GDM1 (cell line): Measurements from ENCODE around the gene MSH4.
"Not testable (repeated sequence)": the region's sequence is repeated elsewhere in the genome, so short reads cannot be mapped to it uniquely, and the experiment has no call there.

Experiments
- DNase-seq: peaks from one replicate; lab custom pipeline; 2025; lab: John Stamatoyannopoulos, UW

The MSH4 gene

DNA sequence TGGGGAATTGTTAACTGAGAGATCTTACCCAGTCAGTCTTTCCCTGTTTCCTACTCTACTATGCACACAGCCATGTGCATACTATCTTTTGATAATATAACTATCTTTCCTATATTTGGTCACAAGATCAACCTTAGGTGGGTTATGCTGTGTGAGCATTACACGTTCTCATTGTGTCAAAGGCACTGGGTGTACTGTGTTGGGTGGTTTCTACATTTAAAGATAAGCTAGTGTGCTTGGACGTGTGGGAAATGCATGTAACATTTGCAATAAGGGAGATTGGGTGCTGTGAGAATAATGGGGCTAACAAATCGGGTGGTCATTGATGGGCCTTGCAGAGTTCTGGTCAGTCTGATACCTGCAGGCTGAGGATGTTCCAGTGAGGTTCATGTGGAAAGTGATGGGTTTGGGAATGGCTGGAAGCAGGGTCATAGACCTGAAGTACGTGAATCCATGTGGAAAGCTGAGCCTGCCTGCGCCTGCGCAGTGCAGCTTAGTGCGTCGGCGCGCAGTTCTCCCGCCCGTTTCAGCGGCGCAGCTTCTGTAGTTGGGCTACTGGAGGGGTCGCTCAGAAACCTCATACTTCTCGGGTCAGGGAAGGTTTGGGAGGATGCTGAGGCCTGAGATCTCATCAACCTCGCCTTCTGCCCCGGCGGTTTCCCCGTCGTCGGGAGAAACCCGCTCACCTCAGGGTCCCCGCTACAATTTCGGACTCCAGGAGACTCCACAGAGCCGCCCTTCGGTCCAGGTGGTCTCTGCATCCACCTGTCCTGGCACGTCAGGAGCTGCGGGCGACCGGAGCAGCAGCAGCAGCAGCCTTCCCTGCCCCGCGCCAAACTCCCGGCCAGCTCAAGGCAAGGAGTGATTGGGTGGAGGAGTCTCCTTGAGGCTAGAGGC lies at the start of gene MSH4:
Gene MSH4 (plus strand): TSS at position 507 of the 897 bp plus-strand sequence. CDS start 104 bp downstream, at position 611.
- DNase-seq = no peak

DNA sequence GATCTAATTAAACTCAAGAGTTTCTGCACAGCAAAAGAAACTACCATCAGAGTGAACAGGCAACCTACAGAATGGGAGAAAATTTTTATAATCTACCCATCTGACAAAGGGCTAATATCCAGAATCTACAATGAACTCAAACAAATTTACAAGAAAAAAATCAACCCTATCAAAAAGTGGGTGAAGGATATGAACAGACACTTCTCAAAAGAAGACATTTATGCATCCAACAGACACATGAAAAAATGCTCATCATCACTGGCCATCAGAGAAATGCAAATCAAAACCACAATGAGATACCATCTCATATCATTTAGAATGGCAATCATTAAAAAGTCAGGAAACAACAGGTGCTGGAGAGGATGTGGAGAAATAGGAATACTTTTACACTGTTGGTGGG lies 39.5 kb upstream of the MSH4 start:
- DNase-seq = not testable (repeated sequence)

DNA sequence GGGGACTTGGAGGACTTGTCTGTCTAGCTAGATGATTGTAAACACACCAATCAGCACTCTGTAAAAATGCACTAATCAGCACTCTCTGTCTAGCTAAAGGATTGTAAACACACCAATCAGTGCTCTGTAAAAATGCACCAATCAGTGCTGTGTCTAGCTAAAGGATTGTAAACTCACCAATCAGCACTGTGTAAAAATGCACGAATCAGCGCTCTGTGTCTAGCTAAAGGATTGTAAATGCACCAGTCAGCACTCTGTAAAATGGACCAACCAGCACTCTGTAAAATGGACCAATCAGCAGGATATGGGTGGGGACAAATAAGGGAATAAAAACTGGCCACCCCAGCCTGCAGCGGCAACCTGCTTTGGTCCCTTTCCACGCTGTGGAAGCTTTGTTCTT lies 38.1 kb upstream of the MSH4 start:
- not testable (repeated sequence) for DNase-seq

DNA sequence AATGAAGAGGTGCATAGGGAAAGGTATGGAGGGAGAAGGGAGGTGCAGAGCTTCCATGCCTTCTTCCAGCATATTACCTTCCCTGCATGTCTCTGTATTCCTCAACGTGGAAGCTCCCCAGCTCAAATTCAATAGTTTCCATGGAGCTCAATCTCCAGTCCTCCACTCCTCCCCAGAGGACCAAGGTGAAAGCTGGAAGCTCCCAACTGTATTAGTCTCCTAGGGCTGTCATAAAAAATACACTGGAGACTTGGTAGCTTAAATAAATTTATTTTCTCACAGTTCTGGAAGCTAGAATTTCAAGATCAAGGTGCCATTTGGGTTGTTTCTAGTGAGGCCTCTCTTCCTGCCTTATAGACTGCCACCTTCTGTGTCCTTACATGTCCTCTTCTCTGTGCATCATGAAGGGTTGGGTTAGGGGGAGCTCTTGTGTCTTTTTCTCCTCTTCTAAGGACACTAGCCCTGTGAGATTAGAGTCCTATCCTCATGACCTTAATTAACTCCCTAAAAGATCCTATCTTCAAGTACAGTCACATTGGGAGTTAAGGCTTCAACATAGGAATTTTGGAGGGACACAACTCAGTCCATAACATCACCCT lies 32.5 kb upstream of the MSH4 start:
- DNase-seq = no peak

DNA sequence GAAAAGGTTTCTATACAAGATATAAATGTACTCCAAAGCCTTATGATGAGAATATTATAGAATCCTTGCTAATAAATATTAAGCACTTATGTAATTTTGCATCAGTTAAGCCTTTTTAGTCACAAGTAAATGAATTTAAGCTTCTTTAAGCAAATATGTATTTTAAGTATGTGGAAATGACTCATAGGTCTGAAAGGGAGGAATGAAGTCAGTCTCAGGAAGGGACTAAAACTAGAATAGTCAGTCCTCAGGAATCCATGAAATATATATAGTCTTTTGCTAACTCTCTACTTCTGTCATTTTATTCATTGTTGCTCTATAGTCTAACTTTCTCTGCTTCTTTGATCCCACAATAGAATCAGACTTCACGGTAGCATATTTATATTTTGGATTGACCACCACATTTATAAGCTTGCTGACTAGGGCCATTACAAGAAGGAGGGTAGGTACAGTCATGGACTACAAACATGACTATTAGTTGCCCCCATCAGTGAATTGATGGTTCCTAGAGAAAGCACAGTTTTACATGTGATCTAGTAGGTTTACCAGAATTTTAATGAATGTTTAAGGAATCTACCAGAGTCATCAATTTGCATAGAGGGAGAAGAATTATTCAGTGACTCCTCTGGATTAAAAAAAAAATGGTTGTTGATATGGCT lies 30.9 kb upstream of the MSH4 start:
- no peak for DNase-seq

DNA sequence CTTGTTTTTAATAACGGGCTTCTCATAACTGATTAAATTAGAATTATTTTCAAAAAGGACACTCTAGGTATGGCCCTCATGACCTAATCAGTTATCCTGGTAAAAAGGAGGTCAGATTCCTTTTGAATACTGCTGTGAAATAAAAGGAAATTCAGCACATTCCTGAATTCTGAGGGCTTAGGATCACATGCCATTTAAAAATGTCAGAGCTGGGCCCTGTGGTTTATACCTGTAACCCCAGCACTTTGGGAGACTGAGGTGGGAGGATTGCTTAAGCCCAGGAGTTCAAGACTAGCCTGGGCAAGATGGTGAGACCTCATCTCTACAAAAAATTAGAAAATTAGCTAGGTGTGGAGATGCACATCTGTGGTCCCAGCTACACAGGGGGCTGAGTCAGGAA lies 28.7 kb upstream of the MSH4 start:
- DNase-seq = no peak

DNA sequence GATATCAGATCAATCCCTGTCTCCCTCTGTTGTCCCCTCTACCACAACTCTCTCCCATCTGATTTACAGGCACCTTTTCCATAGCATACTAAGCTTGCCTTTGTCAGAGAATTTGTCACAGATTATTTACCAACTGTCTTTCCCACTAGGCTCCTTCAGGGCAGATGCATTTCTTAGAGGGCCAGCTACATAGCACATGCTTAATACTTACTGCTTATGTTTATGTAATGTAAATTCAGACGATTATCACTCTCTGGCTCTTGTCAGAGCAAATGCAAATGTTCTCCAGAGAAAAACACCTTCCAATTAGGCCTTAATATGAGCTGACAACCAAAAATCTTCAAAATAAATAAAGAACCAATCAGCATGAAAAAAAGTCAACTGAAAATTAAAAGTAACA lies 25.9 kb upstream of the MSH4 start:
- DNase-seq = no peak

DNA sequence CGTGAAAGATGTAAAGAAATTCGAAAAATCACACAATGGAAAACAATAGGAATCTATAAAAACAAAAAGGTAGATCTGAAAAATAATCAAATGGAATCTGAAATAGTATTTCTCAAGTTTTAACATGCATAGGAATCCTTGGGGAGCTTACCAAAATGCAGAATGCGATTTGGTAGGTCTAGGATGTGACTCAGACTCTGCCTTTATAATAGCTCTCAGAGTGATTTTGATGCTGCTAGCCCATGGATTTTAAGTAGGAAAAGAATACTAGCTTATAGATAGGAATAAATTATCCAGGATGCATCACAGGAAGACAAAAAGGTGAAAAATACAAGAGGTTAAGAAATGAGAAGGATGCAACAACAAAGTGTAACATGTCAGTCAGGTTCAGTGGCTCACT lies 24.7 kb upstream of the MSH4 start:
- DNase-seq = no peak

DNA sequence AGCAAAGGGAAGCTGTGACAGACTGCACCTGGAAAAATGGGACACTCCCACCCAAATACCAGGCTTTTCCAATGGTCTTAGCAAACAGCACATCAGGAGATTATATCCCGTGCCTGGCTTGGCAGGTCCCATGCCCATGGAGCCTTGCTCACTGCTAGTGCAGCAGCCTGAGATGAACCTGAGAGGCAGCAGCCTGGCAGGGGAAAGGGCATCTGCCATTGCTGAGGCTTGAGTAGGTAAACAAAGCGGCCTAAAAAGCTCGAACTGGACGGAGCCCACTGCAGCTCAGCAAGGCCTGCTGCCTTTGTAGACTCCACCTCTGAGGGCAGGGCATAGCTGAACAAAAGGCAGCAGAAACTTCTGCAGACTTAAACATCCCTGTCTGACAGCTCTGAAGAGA lies 18.9 kb upstream of the MSH4 start:
- not testable (repeated sequence) for DNase-seq

DNA sequence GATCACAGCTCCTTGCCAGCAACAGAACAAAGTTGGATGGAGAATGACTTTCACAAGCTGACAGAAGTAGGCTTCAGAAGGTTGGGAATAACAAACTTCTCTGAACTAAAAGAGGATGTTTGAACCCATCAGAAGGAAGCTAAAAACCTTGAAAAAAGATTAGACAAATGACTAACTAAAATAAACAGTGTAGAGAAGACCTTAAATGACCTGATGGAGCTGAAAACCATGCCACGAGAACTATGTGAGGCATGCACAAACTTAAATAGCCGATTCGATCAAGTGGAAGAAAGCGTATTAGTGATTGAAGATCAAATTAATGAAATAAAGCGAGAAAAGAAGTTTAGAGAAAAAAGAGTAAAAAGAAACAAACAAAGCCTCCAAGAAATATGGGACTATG lies 18.0 kb upstream of the MSH4 start:
- not testable (repeated sequence) for DNase-seq

DNA sequence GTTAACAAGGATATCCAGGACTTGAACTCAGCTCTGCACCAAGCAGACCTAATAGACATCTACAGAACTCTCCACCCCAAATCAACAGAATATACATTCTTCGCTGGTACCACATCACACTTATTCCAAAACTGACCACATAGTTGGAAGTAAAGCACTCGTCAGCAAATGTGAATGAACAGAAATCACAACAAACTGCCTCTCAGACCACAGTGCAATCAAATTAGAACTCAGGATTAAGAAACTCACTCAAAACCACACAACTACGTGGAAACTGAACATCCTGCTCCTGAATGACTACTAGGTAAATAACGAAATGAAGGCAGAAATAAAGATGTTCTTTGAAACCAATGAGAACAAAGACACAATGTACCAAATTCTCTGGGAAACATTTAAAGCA lies 16.5 kb upstream of the MSH4 start:
- not testable (repeated sequence) for DNase-seq

DNA sequence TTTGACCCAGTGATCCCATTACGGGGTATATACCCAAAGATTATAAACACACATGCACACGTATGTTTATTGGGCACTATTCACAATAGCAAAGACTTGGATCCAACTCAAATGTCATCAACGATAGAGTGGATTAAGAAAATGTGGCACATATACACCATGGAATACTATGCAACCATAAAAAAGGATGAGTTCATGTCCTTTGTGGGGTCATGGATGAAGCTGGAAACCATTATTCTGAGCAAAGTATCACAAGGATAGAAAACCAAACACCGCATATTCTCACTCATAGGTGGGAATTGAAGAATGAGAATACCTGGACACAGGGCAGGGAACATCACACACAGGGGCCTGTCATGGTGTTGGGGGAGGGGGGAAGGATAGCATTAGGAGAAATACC lies 12.8 kb upstream of the MSH4 start:
- not testable (repeated sequence) for DNase-seq

DNA sequence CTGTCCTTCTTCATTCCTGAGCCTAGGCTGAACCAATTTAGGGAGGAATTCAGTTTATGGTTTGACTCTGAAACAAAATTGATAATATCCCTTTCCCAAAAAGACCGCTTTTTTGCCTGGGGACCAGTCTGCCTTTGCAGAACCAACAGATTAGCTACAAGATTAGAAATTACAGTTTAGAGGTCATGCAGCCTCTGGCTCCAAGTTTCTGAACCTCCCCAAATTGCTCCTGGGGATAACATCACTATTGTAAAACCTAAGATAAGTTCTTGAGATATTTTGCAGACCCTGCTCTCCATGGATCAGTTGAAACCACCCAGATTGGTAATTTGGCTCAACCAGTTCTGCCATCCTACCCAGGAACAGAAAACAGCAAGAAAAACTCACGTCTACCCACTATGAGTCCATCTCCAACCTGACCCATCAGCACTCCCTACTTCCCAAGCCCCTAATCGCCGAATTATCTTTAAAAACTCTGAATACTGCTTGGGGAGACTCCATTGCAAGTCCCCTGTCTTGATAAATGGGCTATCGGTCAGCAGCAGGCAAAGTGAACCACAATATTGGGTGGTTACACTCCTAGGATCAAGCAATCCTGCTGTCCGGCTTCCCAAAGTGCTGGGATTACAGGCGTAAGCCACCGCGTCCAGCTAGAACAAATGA lies 11.2 kb upstream of the MSH4 start:
- no peak for DNase-seq

DNA sequence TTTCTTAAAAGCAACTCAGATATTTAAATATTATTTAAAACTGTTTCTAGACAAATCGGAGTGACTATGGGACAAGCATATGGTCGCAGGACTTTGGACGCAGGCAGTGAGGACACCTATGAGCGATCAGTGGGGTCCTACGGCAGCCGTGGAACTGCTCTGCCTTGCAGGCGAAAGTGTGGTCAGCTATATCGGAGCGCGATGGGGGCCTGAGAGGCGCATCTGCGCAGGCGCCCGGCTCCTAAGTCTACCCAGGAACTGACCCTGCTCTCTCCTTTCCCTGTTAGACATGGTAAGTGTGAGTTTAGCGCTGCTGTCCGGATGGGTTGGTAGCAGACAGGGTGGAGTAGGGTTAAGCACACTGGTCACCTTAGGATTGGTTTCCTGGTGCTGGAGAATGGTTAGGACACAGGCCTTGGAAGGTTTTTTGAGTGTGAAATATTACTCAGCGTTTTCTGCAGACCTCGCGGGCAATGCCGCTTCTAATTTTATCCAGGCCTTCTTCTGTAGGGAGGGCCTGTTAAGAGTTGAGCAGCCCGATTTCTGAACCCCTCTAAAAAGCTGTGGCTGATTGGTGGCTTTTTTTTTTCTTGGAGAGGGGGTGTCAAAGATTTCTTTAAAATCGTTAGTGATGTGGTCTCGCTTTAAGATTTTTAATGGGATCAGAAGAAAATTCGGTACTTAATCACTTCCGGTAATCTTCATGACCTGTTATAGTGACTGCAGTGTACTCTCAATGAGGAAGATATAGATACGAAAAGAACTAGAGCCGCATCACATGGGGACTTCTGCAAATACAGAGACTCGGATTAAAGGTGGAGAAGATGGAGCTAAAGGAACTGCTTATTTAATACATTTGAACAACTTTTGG lies 10.5 kb upstream of the MSH4 start, which contains the start of gene RABGGTB:
Gene RABGGTB (plus strand): TSS at position 274 of the 871 bp plus-strand sequence. CDS start 16 bp downstream, at position 290.
- peak; percentile 92 for DNase-seq

DNA sequence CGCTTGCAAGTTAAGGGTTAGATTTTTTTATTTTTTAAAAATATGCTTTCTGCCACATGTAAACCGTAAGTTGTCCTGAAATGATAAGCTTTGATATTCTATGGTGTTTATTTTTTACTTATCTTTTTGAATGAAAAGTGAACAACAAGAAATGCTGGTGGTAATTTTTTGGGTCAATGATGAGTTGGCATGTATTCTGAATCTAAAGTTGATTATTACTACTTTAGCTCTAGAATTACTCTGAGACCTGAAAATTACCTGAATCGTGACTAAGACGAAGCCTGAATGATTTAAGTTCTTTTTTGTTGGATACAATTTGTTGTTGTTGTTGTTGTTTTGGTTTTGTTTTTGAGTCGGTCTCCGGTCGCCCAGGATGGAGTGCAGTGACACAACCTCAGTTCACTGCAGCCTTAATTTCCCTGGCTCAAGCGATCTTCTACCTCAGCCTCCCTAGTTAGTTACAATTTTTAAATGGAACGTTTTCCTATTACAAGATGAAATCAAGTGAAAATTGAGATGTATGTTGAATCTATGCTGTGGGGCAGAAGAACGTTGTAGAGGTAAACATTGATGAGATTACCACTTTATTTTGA lies 9.7 kb upstream of the MSH4 start:
- no peak for DNase-seq

DNA sequence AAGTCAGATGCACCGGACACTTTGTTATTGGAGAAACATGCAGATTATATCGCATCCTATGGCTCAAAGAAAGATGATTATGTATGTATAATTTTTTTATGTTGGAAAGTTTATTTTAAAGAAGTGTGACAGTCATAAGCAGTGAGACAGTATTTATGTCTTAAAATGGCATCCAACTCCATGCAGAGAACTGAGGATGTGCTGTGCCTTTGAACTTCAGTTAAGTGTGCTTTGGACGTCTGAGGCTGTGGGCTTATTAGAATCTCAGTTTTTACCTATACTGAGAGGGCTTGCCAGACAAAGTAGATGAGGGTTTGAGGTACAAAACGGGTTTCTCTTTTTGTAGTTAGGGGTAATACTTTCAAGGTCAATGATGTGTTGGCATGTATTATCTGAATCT lies 9.2 kb upstream of the MSH4 start:
- DNase-seq = no peak

DNA sequence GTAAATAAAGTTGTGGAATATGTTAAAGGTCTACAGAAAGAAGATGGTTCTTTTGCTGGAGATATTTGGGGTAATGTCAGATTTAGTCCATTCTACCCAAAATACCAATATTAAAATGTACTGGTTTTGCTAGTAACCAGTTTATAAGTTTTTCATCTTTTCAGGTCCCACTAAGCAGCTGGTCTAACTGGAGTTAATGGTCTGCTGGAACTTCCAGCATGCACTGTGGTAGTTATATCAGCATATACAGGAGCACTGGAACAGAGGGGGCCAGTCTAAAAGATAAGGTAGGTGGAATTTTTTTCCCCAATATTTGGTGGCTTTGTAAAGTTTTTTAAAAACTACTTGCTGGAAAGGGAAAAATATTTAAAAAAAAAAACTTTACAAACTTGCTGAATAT lies 6.7 kb upstream of the MSH4 start:
- DNase-seq = no peak

DNA sequence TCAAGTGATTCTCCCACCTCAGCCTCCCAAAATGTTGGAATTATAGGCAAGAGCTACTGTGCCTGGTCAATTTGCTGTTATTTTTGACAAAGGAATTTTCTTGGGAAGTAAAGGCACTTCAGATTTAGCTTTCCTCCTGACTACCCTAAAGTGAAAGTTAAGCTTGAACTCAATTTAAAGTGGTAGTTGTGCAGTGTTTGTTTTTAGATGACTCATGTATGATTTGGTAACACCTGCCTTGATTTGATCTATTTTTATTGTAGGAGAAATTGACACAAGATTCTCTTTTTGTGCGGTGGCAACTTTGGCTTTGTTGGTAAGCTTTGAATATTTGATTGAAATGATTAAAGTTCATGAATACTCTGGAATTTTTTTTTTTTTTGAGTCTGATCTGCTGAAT lies 5.7 kb upstream of the MSH4 start:
- DNase-seq = no peak

DNA sequence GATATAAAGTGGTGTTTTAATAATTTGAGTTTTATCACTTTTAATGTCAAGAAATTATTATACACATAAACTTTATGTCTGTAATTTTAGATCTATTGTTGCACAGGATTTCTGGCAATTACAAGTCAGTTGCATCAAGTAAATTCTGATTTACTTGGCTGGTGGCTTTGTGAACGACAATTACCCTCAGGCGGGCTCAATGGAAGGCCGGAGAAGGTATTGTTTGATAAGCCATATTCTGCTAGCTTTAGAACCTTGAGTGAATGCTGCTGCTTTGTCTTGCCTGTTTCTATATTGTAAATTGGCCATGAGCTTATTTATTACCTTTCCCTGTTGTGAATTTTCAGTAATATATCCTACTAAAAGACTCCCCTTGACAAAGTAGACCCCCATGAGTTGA lies 4.6 kb upstream of the MSH4 start:
- DNase-seq = no peak

DNA sequence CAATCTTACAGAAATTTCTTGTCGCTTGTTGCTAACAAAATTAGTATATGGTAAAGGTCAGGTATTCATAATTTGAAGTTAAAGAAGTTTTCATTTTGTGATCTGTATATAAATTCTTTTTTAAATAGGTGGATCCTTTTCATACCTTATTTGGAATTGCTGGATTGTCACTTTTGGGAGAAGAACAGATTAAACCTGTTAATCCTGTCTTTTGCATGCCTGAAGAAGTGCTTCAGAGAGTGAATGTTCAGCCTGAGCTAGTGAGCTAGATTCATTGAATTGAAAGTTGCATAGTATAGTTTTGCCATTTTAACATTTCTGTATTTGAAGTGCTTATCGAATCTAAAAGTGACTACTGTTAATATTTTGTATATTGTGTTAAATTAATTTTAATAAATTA lies 2.3 kb upstream of the MSH4 start:
- no peak for DNase-seq

DNA sequence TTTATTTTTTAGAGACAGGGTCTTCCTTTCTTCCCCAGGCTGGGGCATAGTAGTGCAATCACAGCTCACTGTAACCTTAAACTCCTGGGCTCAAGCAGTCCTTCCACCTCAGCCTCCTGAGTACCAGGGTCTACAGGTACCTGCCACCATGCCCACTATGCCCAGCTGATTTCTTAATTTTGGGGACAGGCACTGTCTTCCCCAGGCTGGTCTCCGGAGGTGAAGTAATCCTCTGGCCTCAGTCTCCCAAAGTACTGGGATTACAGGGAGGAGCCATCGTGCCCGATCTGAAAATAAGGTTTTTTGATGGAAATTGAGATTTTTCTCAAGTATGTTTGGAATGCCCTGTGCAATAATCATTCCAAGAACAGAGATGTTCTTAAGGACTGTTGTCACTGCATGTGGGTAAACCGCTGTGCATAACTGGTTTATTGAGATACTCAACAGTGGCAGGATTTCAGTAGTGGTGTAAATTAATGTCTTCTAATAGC lies 934 bp upstream of the MSH4 start:
- no peak for DNase-seq
